ENCODE results near the gene NCKAP1. TPM values are rescaled to one million over a fixed set of nuclear protein-coding genes. Genes with fewer than 3 reads are reported as not detected.

NCKAP1 gene
- total RNA-seq, 1 experiment from 2014 or later = 162 TPM

DNA sequence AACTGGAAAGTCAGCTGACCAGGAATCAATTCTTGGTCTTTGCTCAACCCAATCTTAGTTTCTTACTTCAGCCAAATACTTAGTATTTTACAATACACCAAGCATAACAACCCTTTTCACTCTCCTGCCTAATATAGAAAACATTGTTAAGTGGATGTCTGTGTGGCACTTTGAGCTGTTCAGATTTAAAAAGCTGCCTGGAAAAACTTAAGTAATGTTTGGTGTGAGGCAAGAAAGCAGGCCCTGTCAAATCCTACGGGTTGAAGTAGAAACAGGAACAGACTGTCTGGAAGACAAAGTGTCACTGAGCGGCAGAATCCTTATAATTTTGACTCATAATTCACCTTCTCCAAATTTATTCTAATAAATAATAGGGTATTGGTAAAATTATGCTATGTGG is 134.7 kb downstream of the NCKAP1 start:
- no peaks in the 10 kb centered on the region for H3K36me3 ChIP-seq (ENCODE audit: control insufficient read depth, insufficient read depth, low read length)
- no peaks in the 10 kb centered on the region for H3K27me3 ChIP-seq (replicated peaks; ENCODE audit: control insufficient read depth, insufficient read depth, low read length)
- ChIA-PET CTCF (no interaction called here), POLR2A (no interaction called here)
- no peaks in the 10 kb centered on the region for H3K36me3 Mint-ChIP-seq (ENCODE audit: insufficient read depth, unreplicated experiment)
- BruUV-seq (replicated peaks) = no TSS peak
- H3K4me1 ChIP-seq = peaks cover 11% of the 10 kb centered on the region
- no peaks in the 10 kb centered on the region for H3K27me3 Mint-ChIP-seq (ENCODE audit: insufficient read depth, unreplicated experiment)
- H3K27ac Mint-ChIP-seq (ENCODE audit: unreplicated experiment) = no peak overlapping the region
- no peak overlapping the region for H3K4me3 Mint-ChIP-seq (ENCODE audit: unreplicated experiment)
- peaks cover 10% of the 10 kb centered on the region for H3K9me3 Mint-ChIP-seq (ENCODE audit: unreplicated experiment)
- H3K4me1 Mint-ChIP-seq (ENCODE audit: low read depth, unreplicated experiment) = peaks cover 7% of the 10 kb centered on the region
- no peaks in the 10 kb centered on the region for H3K9me3 ChIP-seq
- no peak overlapping the region for H3K4me3 ChIP-seq (ENCODE audit: low read depth, low read length)
- intact Hi-C loops (cut with micrococcal nuclease; ENCODE audit: unreplicated experiment) = no loop called here
- no peak for DNase-seq
- TF ChIP-seq, protein P1, sequence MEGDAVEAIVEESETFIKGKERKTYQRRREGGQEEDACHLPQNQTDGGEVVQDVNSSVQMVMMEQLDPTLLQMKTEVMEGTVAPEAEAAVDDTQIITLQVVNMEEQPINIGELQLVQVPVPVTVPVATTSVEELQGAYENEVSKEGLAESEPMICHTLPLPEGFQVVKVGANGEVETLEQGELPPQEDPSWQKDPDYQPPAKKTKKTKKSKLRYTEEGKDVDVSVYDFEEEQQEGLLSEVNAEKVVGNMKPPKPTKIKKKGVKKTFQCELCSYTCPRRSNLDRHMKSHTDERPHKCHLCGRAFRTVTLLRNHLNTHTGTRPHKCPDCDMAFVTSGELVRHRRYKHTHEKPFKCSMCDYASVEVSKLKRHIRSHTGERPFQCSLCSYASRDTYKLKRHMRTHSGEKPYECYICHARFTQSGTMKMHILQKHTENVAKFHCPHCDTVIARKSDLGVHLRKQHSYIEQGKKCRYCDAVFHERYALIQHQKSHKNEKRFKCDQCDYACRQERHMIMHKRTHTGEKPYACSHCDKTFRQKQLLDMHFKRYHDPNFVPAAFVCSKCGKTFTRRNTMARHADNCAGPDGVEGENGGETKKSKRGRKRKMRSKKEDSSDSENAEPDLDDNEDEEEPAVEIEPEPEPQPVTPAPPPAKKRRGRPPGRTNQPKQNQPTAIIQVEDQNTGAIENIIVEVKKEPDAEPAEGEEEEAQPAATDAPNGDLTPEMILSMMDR (IDR thresholded peaks at IDR 0.05; ENCODE audit: insufficient read depth in 1 of 2, low read depth in 1 of 2, low read length in 1 of 2, severe bottlenecking in 1 of 2, unreplicated experiment in 1 of 2) = no peak

DNA sequence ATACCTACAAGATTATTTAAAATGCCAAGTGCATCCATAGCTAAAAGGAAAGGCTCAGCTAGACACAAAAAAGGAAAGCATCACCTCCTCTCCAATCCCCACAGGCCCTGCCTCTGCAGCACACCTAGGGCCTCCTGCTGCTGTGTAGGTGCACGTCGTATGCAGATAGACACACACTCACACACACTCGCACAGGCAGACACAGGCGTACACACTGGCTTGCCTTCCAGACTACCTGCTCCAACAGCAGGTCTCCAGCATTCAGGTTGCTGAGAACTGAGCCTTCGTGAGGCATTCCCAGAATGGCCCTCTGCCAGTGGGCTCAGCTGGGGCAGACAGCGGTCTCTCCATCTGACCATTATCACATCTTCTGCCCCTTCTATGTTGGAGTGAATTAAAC is 136.5 kb downstream of the NCKAP1 start:
- TF ChIP-seq, protein P1 (IDR thresholded peaks at IDR 0.05; ENCODE audit: insufficient read depth in 1 of 2, low read depth in 1 of 2, low read length in 1 of 2, severe bottlenecking in 1 of 2, unreplicated experiment in 1 of 2) = no peak
- no peak overlapping the region for H3K4me3 Mint-ChIP-seq (ENCODE audit: unreplicated experiment)
- intact Hi-C loops (cut with micrococcal nuclease; ENCODE audit: unreplicated experiment) = no loop called here
- H3K4me1 Mint-ChIP-seq (ENCODE audit: low read depth, unreplicated experiment) = peaks cover 7% of the 10 kb centered on the region
- ChIA-PET CTCF (no interaction called here), POLR2A (no interaction called here)
- no peaks in the 10 kb centered on the region for H3K27me3 ChIP-seq (replicated peaks; ENCODE audit: control insufficient read depth, insufficient read depth, low read length)
- no TSS peak for BruUV-seq (replicated peaks)
- no peaks in the 10 kb centered on the region for H3K36me3 Mint-ChIP-seq (ENCODE audit: insufficient read depth, unreplicated experiment)
- H3K9me3 Mint-ChIP-seq (ENCODE audit: unreplicated experiment) = peaks cover 14% of the 10 kb centered on the region
- no peaks in the 10 kb centered on the region for H3K36me3 ChIP-seq (ENCODE audit: control insufficient read depth, insufficient read depth, low read length)
- no peak for DNase-seq
- H3K27me3 Mint-ChIP-seq (ENCODE audit: insufficient read depth, unreplicated experiment) = no peaks in the 10 kb centered on the region
- peaks cover 11% of the 10 kb centered on the region for H3K4me1 ChIP-seq
- no peak overlapping the region for H3K27ac Mint-ChIP-seq (ENCODE audit: unreplicated experiment)
- no peak overlapping the region for H3K4me3 ChIP-seq (ENCODE audit: low read depth, low read length)
- H3K9me3 ChIP-seq = no peaks in the 10 kb centered on the region

DNA sequence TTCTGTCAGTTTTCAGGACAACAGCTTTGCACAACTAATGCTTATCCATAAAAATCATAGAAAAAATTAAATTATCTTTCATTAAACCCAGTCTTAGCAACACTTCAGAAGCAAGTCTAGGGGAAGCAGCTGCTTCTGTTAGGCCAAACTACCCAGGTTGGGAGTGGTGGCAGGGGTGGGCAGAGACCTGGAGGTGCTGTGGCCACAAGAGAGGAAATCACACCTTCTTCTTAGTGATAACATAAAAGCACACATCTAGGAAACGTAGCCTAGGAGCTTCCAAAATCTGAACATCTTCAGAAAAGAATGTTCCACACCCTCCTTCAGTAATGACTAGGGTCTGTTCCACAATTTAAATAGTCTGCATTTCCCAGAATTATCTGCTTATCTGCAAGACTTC is 139.5 kb downstream of the NCKAP1 start:
- intact Hi-C loops (cut with micrococcal nuclease; ENCODE audit: unreplicated experiment) = no loop called here
- Histone ChIP-seq H3K4me3 (ENCODE audit: low read depth, low read length) (no peak overlapping the region), H3K9me3 (0 out of 2 replicates have a peak, but pooled peaks cover 4% of the 10 kb centered on the region), H3K36me3 (ENCODE audit: control insufficient read depth, insufficient read depth, low read length) (no peaks in the 10 kb centered on the region), H3K27me3 (replicated peaks; ENCODE audit: control insufficient read depth, insufficient read depth, low read length) (no peaks in the 10 kb centered on the region), H3K4me1 (peaks cover 11% of the 10 kb centered on the region)
- CTCF ChIA-PET = no interaction called here
- no peak overlapping the region for H3K4me3 Mint-ChIP-seq (ENCODE audit: unreplicated experiment)
- no TSS peak for BruUV-seq (replicated peaks)
- H3K27ac Mint-ChIP-seq (ENCODE audit: unreplicated experiment) = no peak overlapping the region
- peaks cover 7% of the 10 kb centered on the region for H3K4me1 Mint-ChIP-seq (ENCODE audit: low read depth, unreplicated experiment)
- no peaks in the 10 kb centered on the region for H3K27me3 Mint-ChIP-seq (ENCODE audit: insufficient read depth, unreplicated experiment)
- POLR2A ChIA-PET = no interaction called here
- H3K36me3 Mint-ChIP-seq (ENCODE audit: insufficient read depth, unreplicated experiment) = no peaks in the 10 kb centered on the region
- no peak for DNase-seq
- TF ChIP-seq, protein P1 (IDR thresholded peaks at IDR 0.05; ENCODE audit: insufficient read depth in 1 of 2, low read depth in 1 of 2, low read length in 1 of 2, severe bottlenecking in 1 of 2, unreplicated experiment in 1 of 2) = no peak
- H3K9me3 Mint-ChIP-seq (ENCODE audit: unreplicated experiment) = peaks cover 20% of the 10 kb centered on the region

Measured in Caco-2 (cell line).